ENCODE results near the gene TRAPPC12.

Gene TRAPPC12

DNA sequence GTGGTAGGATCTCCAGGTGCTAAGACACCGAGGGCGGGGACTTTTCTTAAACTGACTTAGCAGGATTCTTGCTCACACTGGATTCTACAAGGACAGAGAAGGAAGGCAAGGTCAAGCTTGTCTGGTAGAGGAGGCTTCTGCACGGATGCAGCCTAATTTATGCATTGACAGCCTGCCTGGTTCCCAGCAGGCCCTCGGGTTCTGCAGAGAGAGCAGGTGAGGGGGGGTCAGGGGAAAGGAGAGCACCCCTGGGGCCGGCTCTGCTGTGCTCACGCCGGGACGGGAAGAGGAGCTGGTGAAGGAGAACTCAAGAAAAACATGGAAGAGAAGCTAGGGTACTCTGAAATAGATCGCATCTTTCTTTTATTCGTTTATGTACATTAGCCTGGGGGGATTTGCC lies 93.5 kb downstream of the TRAPPC12 start:
- CTCF ChIA-PET, result interaction anchor here (1.2 to 3.4 kb wide), 4 partner anchors 8 to 49 kb away, joined by 3 to 26 read pairs (median 8); no protein-coding TSS in a partner anchor
- POLR2A ChIA-PET, result no interaction called here
- DNase-seq (ENCODE audit: low read depth, low spot score), result no peak
- H3K4me3 ChIP-seq (ENCODE audit: low read depth, low read length), result no peak overlapping the region
- TF ChIP-seq, protein P1, sequence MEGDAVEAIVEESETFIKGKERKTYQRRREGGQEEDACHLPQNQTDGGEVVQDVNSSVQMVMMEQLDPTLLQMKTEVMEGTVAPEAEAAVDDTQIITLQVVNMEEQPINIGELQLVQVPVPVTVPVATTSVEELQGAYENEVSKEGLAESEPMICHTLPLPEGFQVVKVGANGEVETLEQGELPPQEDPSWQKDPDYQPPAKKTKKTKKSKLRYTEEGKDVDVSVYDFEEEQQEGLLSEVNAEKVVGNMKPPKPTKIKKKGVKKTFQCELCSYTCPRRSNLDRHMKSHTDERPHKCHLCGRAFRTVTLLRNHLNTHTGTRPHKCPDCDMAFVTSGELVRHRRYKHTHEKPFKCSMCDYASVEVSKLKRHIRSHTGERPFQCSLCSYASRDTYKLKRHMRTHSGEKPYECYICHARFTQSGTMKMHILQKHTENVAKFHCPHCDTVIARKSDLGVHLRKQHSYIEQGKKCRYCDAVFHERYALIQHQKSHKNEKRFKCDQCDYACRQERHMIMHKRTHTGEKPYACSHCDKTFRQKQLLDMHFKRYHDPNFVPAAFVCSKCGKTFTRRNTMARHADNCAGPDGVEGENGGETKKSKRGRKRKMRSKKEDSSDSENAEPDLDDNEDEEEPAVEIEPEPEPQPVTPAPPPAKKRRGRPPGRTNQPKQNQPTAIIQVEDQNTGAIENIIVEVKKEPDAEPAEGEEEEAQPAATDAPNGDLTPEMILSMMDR (IDR thresholded peaks at IDR 0.05; ENCODE audit: insufficient read depth, low read length, missing control alignments), result no peak

DNA sequence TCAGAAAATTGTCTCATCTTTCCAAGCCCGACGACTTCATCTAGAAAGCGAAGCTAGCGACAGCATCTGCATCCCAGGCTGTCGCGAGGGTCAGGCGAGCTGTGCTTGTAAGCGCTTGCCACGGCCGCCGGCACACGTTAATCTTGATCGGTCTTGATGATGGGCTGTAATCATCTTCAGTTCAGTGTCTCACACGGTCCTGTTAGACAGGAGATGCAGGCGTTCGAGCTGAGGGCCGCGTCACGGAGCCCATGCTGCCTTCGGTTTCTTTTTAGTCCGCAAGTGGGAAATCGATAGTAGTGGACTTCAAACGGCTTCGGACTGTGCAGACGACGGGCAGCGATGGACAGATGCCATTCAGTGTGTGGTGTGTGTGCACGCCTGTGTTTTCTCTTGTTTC lies 96.3 kb downstream of the TRAPPC12 start:
- no peak overlapping the region for H3K4me3 ChIP-seq (ENCODE audit: low read depth, low read length)
- ChIA-PET POLR2A (no interaction called here), CTCF (interaction anchor here (1.5 kb wide), 1 partner anchor 176 kb away, joined by 3 read pairs; no protein-coding TSS in a partner anchor)
- TF ChIP-seq, protein P1 (IDR thresholded peaks at IDR 0.05; ENCODE audit: insufficient read depth, low read length, missing control alignments), result no peak
- no peak for DNase-seq (ENCODE audit: low read depth, low spot score)

DNA sequence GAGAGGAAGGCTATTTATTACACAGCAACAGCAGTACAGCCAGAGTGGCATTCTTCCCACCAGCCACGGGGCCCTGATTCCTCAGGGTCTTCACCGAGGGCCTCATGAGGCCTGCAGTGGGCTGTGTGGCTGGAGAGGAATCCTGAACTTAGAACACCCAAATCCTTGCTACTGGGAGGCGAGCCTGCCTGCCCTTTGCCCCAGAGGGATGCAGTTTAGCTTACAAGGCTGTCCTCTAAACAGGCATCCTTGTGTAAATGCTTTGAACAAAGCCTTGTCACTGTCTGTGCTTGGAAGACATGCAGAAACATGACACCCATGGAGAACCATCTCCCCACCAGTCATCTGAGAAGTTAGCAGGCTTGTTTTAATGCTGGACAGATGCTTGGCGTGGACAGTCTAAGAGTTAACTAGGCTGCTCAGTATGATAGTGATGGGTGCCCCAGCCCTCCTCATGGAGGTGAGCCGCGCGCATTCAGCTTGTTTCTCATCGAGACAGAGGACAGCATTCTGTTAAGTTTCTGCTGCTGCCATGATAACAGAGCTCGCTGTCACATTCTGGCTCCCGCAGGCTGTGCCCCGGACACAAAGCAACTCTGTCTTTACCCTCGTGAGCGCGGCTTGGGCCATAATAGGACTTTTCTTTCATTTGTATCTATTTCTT lies 97.0 kb downstream of the TRAPPC12 start:
- ChIA-PET CTCF (interaction anchor here (0.7 to 1.5 kb wide), 2 partner anchors 168 to 175 kb away, joined by 3 read pairs; no protein-coding TSS in a partner anchor), POLR2A (no interaction called here)
- no peak for DNase-seq (ENCODE audit: low read depth, low spot score)
- TF ChIP-seq, protein P1 (IDR thresholded peaks at IDR 0.05; ENCODE audit: insufficient read depth, low read length, missing control alignments), result no peak
- H3K4me3 ChIP-seq (ENCODE audit: low read depth, low read length), result no peak overlapping the region

DNA sequence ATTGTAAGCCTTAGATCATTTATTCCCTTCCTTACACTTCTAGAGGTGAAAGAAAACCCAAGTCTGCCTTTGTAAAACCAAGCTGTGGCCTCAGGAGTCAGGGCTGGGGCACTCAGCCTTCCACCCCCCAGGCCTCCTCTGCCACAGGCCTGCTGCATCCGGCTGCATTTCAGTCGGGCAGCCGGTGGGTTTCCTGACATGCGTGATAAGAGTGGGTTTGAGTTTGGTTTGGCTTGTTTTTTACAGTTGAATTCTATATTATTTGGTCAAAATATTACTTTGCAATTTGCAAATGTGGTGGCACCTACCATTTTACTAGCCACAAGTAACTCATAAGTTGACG lies 97.5 kb downstream of the TRAPPC12 start:
- TF ChIP-seq, protein P1 (IDR thresholded peaks at IDR 0.05; ENCODE audit: insufficient read depth, low read length, missing control alignments), result no peak
- no peak overlapping the region for H3K4me3 ChIP-seq (ENCODE audit: low read depth, low read length)
- CTCF ChIA-PET, result interaction anchor here (0.7 kb wide), 1 partner anchor 168 kb away, joined by 3 read pairs; no protein-coding TSS in a partner anchor
- no peak for DNase-seq (ENCODE audit: low read depth, low spot score)
- POLR2A ChIA-PET, result no interaction called here

DNA sequence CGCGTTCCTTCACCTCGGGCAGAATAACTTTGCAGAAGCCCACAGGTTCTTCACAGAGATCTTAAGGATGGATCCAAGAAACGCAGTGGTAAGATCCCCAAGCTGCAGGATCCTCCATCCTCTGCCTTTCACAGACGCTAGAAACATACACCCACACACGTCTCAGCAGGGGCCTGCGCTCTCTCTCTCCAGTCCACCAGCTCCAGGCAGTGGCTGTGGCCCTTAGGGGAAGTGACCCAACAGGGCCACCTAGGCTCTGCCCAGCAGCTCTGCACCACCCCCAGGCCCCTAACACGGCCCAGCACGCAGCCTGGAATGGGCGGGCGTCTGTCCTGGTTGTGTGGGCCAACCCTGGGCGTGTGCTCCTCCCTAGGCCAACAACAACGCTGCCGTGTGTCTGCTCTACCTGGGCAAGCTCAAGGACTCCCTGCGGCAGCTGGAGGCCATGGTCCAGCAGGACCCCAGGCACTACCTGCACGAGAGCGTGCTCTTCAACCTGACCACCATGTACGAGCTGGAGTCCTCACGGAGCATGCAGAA lies 99.4 kb downstream of the TRAPPC12 start:
- ChIA-PET POLR2A (no interaction called here), CTCF (interaction anchor here (0.8 to 1.2 kb wide), 2 partner anchors 8 to 17 kb away, joined by 3 to 4 read pairs; no protein-coding TSS in a partner anchor)
- H3K4me3 ChIP-seq (ENCODE audit: low read depth, low read length), result no peak overlapping the region
- TF ChIP-seq, protein P1 (IDR thresholded peaks at IDR 0.05; ENCODE audit: insufficient read depth, low read length, missing control alignments), result no peak
- no peak for DNase-seq (ENCODE audit: low read depth, low spot score)

DNA sequence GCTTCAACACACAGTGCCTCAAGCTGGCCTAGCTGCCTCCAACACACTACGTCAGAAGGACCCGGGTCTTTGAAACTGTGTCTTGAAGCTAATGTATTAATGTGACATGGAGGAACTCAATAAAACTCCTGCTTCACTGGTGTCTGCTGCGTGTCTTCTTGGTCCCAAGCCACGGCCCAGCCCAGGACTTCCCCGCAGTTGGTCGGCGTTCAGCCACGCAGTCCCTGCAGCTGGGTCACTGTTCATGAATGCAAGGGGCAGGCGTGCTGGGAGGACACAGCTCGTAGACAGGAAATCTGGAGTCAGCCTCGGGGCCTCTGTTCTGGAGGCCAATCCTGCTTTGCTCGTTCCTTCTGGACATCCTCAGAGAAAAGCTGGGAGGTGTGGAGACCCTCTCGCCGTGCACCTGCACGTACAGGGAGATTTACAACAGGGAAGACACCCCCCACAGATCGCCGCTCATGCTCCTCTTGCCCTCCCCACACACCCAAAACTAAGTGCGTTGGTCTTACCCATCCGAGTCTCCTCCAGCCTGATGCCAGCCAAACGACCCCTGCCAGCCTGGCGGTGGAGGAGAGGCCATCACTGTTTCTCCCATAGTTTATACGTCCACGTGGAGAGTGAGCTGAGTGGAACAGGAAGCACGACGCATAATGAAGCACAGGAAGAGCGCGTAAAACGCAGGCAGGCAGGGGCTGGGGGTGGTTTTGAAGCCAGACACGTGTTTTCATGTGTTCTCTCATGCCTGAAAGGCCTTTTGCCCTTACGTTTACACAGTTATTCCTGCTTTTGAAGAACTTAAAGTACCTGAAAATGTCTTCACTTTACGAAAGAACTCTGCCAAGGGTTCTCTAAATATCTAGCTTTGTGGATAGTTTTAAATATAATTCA lies 100.2 kb downstream of the TRAPPC12 start:
- ChIA-PET CTCF (interaction anchor here (0.8 to 2.4 kb wide), 2 partner anchors 9 to 17 kb away, joined by 3 to 9 read pairs; no protein-coding TSS in a partner anchor), POLR2A (no interaction called here)
- TF ChIP-seq, protein P1 (IDR thresholded peaks at IDR 0.05; ENCODE audit: insufficient read depth, low read length, missing control alignments), result no peak
- DNase-seq (ENCODE audit: low read depth, low spot score), result no peak
- H3K4me3 ChIP-seq (ENCODE audit: low read depth, low read length), result no peak overlapping the region
